ENCODE measurements around the gene CIAO3. TPM values are rescaled to one million over a fixed set of nuclear protein-coding genes. Genes with fewer than 3 reads are reported as not detected.

CIAO3 gene
- polyA plus RNA-seq, 1 donor (not counting 4 experiments of a cell fraction or from before 2014, with no cell fraction given), result 24.9 TPM

GRCh38 chr16:694187-694862 lies 46.5 kb downstream of the CIAO3 start:
- FAIRE-seq (no peak), DNase-seq (ENCODE audit: low read depth, low spot score) (no peak)
- Histone ChIP-seq H3K4me2 (ENCODE audit: control insufficient read depth, extremely low read depth, insufficient read depth, low read depth, low read length) (no peak overlapping the region), H3K9me1 (ENCODE audit: control insufficient read depth, extremely low read depth, insufficient read depth, low read length) (no peaks in the 10 kb centered on the region), H3K9me3 (ENCODE audit: control insufficient read depth, low read depth, low read length) (no peaks in the 10 kb centered on the region), H2AFZ (ENCODE audit: control insufficient read depth, low read length) (no peak overlapping the region), H3K9ac (ENCODE audit: control insufficient read depth, extremely low read depth, insufficient read depth, low read length) (no peak overlapping the region), H3K27me3 (ENCODE audit: control insufficient read depth, extremely low read depth, insufficient read depth, low read length) (peaks cover 50% of the 10 kb centered on the region), H3K4me3 (ENCODE audit: control insufficient read depth in 2 of 3, extremely low read depth in 1 of 3, insufficient read depth in 2 of 3, low read depth in 1 of 3, low read length in 3 of 3) (no peak overlapping the region), H3K36me3 (ENCODE audit: control insufficient read depth in 2 of 2, extremely low read depth in 1 of 2, insufficient read depth in 2 of 2, low read length in 2 of 2) (no peaks in the 10 kb centered on the region), H4K20me1 (ENCODE audit: control insufficient read depth, extremely low read depth, insufficient read depth, low read length) (no peaks in the 10 kb centered on the region), H3K27ac (ENCODE audit: control insufficient read depth, insufficient read depth, low read length) (no peak overlapping the region), H3K79me2 (ENCODE audit: control insufficient read depth, insufficient read depth, low read length) (peaks cover 4% of the 10 kb centered on the region), H3K4me1 (ENCODE audit: control insufficient read depth, extremely low read depth, insufficient read depth, low read length) (peaks cover 11% of the 10 kb centered on the region)
- TF ChIP-seq EZH2 (IDR thresholded peaks at IDR 0.05; ENCODE audit: low read length), result peak; percentile 99
- no peak for TF ChIP-seq CTCF (optimal IDR thresholded peaks at IDR 0.05 in 1 of 3, IDR thresholded peaks at IDR 0.05 in 1 of 3, conservative IDR thresholded peaks at IDR 0.05 in 1 of 3; ENCODE audit: extremely low read depth in 1 of 3, insufficient read depth in 2 of 3, low read length in 3 of 3)
- dilution Hi-C loops (cut with MboI; ENCODE audit: extremely low pct_ligation_motif_present, low sequenced_read_pairs), result no loop called here

- no peak overlapping the region for H3K4me3 ChIP-seq (ENCODE audit: control insufficient read depth in 2 of 3, extremely low read depth in 1 of 3, insufficient read depth in 2 of 3, low read depth in 1 of 3, low read length in 3 of 3)
- peaks cover 50% of the 10 kb centered on the region for H3K27me3 ChIP-seq (ENCODE audit: control insufficient read depth, extremely low read depth, insufficient read depth, low read length)
- DNase-seq (ENCODE audit: low read depth, low spot score), result no peak
- FAIRE-seq, result no peak
- dilution Hi-C loops (cut with MboI; ENCODE audit: extremely low pct_ligation_motif_present, low sequenced_read_pairs), result no loop called here
- H3K9me1 ChIP-seq (ENCODE audit: control insufficient read depth, extremely low read depth, insufficient read depth, low read length), result no peaks in the 10 kb centered on the region
- no peak overlapping the region for H2AFZ ChIP-seq (ENCODE audit: control insufficient read depth, low read length)
- TF ChIP-seq CTCF (optimal IDR thresholded peaks at IDR 0.05 in 1 of 3, IDR thresholded peaks at IDR 0.05 in 1 of 3, conservative IDR thresholded peaks at IDR 0.05 in 1 of 3; ENCODE audit: extremely low read depth in 1 of 3, insufficient read depth in 2 of 3, low read length in 3 of 3) (no peak), EZH2 (IDR thresholded peaks at IDR 0.05; ENCODE audit: low read length) (no peak)
- H3K9me3 ChIP-seq (ENCODE audit: control insufficient read depth, low read depth, low read length), result no peaks in the 10 kb centered on the region
- no peak overlapping the region for H3K27ac ChIP-seq (ENCODE audit: control insufficient read depth, insufficient read depth, low read length)
- H3K36me3 ChIP-seq (ENCODE audit: control insufficient read depth in 2 of 2, extremely low read depth in 1 of 2, insufficient read depth in 2 of 2, low read length in 2 of 2), result no peaks in the 10 kb centered on the region
- no peak overlapping the region for H3K9ac ChIP-seq (ENCODE audit: control insufficient read depth, extremely low read depth, insufficient read depth, low read length)
- H3K4me2 ChIP-seq (ENCODE audit: control insufficient read depth, extremely low read depth, insufficient read depth, low read depth, low read length), result no peak overlapping the region
- peaks cover 5% of the 10 kb centered on the region for H3K79me2 ChIP-seq (ENCODE audit: control insufficient read depth, insufficient read depth, low read length)
- H3K4me1 ChIP-seq (ENCODE audit: control insufficient read depth, extremely low read depth, insufficient read depth, low read length), result peaks cover 12% of the 10 kb centered on the region
- no peaks in the 10 kb centered on the region for H4K20me1 ChIP-seq (ENCODE audit: control insufficient read depth, extremely low read depth, insufficient read depth, low read length)
Observed at GRCh38 chr16:693766-694165, 47.0 kb downstream of the CIAO3 start.
